Measurements from ENCODE around the gene WIPF2. TPM values are rescaled to one million over a fixed set of nuclear protein-coding genes. Genes with fewer than 3 reads are reported as not detected.

WIPF2 gene
- total RNA-seq, 4 donors from 2014 or later: 4.9 to 34.3 (median 8.6) TPM

DNA sequence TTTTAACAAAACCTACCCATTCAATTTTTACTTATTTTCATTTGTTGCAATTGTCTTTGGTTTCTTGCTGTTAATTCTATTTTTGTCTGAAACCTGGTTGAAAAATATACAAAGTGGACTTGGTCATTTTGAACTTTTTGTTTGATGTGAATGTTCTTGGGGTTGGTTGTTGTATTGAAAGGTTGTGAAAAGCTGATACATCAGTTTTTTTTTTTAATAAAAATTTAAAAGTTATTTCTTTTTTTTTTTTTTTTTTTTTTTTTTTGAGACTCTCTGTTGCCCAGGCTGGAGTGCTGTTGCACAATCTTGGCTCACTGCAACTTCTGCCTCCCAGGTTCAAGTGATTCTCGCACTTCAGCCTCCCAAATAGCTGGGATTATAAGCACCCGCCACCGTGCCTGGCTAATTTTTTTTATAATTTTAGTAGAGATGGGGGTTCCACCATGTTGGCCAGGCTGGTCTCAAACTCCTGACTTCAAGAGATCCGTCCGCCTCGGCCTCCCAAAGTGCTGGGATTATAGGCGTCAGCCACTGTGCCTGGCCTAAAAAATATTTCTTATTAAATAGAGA, 28.9 kb downstream of the WIPF2 start:
- Histone ChIP-seq H3K36me3 (no peaks in the 10 kb centered on the region), H3K4me3 (no peak overlapping the region), H3K4me1 (peaks cover 6 to 19% of the 10 kb centered on the region in 2 donors), H3K9me3 (no peaks in the 10 kb centered on the region), H3K27ac (peak overlapping the region; percentile 25 to 36), H3K27me3 (no peaks in the 10 kb centered on the region)
- TF ChIP-seq POLR2A (IDR thresholded peaks at IDR 0.05): no peak
- TF ChIP-seq, protein P1, sequence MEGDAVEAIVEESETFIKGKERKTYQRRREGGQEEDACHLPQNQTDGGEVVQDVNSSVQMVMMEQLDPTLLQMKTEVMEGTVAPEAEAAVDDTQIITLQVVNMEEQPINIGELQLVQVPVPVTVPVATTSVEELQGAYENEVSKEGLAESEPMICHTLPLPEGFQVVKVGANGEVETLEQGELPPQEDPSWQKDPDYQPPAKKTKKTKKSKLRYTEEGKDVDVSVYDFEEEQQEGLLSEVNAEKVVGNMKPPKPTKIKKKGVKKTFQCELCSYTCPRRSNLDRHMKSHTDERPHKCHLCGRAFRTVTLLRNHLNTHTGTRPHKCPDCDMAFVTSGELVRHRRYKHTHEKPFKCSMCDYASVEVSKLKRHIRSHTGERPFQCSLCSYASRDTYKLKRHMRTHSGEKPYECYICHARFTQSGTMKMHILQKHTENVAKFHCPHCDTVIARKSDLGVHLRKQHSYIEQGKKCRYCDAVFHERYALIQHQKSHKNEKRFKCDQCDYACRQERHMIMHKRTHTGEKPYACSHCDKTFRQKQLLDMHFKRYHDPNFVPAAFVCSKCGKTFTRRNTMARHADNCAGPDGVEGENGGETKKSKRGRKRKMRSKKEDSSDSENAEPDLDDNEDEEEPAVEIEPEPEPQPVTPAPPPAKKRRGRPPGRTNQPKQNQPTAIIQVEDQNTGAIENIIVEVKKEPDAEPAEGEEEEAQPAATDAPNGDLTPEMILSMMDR (IDR thresholded peaks at IDR 0.05): no peak
- DNase-seq: peak in 1 of 2 donors; percentile 20
- intact Hi-C loops (cut with DNase I; ENCODE audit: low total_unique reads): no loop called here

DNA sequence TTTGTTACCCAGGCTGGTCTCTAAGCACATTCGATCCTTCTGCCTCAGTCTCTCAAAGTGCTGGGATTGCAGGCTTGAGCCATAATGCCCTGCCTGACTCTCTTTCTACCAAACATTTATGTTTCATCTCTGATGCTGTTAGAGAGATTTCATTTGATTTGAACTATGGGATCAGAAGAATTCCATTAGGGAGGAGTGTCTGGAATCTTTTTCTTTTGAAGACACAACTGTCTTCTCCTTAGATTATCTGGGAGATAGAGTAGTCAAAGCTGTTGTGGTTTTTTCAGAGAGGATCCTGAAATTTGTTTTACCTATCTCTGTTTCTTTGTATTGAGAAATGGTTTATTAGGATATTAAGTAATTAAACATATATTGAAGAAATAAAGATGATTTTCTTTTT, 29.4 kb downstream of the WIPF2 start:
- H3K27ac ChIP-seq: peak overlapping the region; percentile 25 to 36
- no peak overlapping the region for H3K4me3 ChIP-seq
- H3K27me3 ChIP-seq: no peaks in the 10 kb centered on the region
- no peak for TF ChIP-seq POLR2A (IDR thresholded peaks at IDR 0.05)
- TF ChIP-seq, protein P1 (IDR thresholded peaks at IDR 0.05): no peak
- intact Hi-C loops (cut with DNase I; ENCODE audit: low total_unique reads): no loop called here
- H3K4me1 ChIP-seq: peaks cover 6 to 19% of the 10 kb centered on the region in 2 donors
- no peak for DNase-seq
- H3K9me3 ChIP-seq: no peaks in the 10 kb centered on the region
- no peaks in the 10 kb centered on the region for H3K36me3 ChIP-seq

DNA sequence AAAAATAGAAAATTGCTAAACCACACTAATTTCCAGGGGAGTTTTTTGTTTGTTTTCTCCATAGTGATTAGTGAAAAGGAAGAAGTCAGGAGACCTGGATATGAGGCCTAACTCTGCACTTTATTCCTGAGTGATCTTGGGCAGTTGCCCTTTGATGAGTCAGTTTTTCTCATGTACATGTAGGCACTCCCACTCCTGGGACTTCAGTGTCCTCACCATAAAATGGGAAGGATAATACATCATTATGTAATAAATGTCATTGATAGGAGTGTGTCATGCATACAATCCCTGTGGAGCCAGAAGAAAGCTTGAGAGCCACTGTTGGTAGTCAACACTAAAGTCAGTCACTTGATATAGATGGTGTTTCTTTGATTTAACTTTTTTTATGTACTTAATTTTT, 32.5 kb downstream of the WIPF2 start:
- Histone ChIP-seq H3K9me3 (no peaks in the 10 kb centered on the region), H3K4me1 (peaks cover 6 to 19% of the 10 kb centered on the region in 2 donors), H3K27me3 (no peaks in the 10 kb centered on the region), H3K27ac (peak overlapping the region; percentile 69 to 79), H3K4me3 (no peak overlapping the region), H3K36me3 (no peaks in the 10 kb centered on the region)
- DNase-seq: peak; percentile 54 to 87
- TF ChIP-seq, protein P1 (IDR thresholded peaks at IDR 0.05): no peak
- no peak for TF ChIP-seq POLR2A (IDR thresholded peaks at IDR 0.05)
- intact Hi-C loops (cut with DNase I; ENCODE audit: low total_unique reads): no loop called here

DNA sequence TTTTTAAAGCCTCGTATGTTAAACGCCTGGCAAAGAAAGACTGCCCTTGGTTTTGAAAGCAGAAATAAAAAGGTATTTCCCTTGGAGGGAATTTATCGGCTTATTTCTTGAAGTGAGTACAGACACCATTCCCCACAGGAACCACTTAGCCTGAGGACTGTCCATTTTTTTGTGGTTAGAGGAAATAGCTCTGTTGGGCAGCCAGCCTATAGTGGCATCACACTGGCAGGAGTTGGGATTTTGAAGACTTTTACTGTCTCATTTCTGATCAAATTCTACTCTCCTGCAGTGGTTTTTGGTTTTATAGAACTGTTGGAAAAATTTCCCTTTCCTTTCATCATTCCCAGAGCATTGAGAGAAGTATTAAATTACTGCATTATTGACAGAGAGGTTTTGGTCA, 34.5 kb downstream of the WIPF2 start:
- DNase-seq: no peak
- H3K4me1 ChIP-seq: peaks cover 6 to 14% of the 10 kb centered on the region in 2 donors
- H3K4me3 ChIP-seq: no peak overlapping the region
- H3K27ac ChIP-seq: no peak overlapping the region
- intact Hi-C loops (cut with DNase I; ENCODE audit: low total_unique reads): no loop called here
- no peaks in the 10 kb centered on the region for H3K27me3 ChIP-seq
- H3K36me3 ChIP-seq: no peaks in the 10 kb centered on the region
- TF ChIP-seq POLR2A (IDR thresholded peaks at IDR 0.05): no peak
- TF ChIP-seq, protein P1 (IDR thresholded peaks at IDR 0.05): no peak
- no peaks in the 10 kb centered on the region for H3K9me3 ChIP-seq

DNA sequence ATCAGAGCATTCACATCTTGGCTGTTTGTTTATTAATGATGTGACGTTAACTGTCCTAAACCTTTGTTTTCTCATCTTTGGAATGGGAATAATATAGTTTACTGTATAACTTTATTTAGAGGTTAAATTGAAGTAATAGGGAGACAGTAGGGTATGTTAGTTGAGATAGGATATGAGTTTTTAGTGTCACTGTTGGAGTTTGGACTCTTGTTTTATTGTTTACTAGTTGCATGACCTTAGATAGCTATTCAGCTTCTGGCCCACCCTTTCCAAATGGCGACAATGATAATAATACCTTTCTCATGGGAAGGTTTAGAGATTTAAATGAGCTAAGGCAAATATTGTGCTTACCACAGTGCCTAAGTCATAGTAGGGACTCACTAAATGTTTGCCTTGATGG, 40.4 kb downstream of the WIPF2 start:
- DNase-seq: no peak
- Histone ChIP-seq H3K4me1 (no peaks in the 10 kb centered on the region), H3K27me3 (no peaks in the 10 kb centered on the region), H3K4me3 (no peak overlapping the region), H3K36me3 (no peaks in the 10 kb centered on the region), H3K9me3 (no peaks in the 10 kb centered on the region), H3K27ac (no peak overlapping the region)
- intact Hi-C loops (cut with DNase I; ENCODE audit: low total_unique reads): no loop called here
- no peak for TF ChIP-seq POLR2A (IDR thresholded peaks at IDR 0.05)
- TF ChIP-seq, protein P1 (IDR thresholded peaks at IDR 0.05): no peak
